GM18520 (cell line): ENCODE measurements around the gene OPN1LW.
"Not testable (repeated sequence)": the region's sequence is repeated elsewhere in the genome, so short reads cannot be mapped to it uniquely, and the experiment has no call there.

ENCODE experiments used
- ATAC-seq: cut with Tn5 transposase; IDR thresholded peaks from one replicate; pipeline ENCODE4 v1.9.1; 2021; ENCODE audit not compliant: unreplicated experiment

The OPN1LW gene

GRCh38 chrX:154132366-154132765, 11.7 kb upstream of the OPN1LW start:
- ATAC-seq: no peak

DNA sequence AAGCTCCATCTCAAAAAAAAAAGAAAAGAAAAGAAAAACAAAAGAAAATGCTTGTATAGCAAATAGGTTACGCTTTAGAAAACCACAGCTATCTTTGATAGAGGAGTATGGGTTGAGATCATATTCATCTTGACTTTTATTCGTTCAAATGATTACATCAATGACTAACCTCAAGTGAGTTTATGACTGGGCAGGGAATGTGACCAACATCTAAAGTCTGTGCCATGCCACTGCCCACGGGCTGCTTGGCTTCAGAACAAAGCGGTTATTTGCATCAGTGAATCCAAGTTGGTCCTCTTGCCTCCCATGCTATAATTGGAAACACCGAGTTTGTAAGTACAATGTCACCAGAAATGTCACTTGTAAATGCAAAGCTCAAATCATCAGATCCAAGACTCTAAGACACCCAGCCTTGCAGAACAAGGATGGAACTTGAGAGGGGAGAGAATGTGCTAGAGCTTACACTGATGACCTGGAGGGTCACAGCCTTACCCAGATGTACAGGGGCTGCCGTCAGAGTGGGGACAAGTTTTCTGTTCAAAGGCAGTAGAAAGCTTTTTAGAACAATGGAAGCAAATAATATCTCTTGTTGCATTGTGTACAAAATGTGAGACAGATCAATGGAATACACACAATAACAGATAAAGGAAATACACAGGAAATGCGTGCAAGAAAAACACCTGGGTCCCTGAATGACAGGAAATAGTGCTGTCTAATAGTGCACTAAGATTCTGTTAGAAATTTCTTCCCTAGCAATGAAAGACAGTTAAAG, 8.4 kb upstream of the OPN1LW start:
- ATAC-seq: no peak

- no peak for ATAC-seq
Measured at GRCh38 chrX:154136627-154137161, 7.3 kb upstream of the OPN1LW start.

DNA sequence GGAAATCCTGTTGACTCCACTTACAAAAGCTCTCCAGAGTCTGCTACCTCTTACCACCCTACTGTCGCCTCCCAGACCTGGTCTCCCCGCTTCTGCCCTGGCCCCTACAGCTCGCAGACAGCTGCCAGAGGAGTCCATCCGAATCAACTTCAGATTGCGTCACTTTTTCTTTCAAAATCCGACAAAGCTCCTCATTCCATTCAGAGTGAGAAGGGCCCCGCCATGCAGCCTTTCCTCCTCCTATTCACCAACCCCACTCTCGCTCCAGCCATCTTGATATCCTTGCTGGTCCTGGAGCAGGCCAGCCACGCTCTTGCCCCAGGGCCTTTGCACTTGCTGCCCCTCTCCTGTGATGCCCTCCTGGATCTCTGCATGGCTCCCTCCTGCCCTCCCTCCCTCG, 5.2 kb upstream of the OPN1LW start:
- ATAC-seq: no peak

DNA sequence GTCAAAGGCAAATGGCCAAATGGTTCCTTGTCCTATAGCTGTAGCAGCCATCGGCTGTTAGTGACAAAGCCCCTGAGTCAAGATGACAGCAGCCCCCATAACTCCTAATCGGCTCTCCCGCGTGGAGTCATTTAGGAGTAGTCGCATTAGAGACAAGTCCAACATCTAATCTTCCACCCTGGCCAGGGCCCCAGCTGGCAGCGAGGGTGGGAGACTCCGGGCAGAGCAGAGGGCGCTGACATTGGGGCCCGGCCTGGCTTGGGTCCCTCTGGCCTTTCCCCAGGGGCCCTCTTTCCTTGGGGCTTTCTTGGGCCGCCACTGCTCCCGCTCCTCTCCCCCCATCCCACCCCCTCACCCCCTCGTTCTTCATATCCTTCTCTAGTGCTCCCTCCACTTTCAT, 3.8 kb upstream of the OPN1LW start:
- ATAC-seq: no peak

DNA sequence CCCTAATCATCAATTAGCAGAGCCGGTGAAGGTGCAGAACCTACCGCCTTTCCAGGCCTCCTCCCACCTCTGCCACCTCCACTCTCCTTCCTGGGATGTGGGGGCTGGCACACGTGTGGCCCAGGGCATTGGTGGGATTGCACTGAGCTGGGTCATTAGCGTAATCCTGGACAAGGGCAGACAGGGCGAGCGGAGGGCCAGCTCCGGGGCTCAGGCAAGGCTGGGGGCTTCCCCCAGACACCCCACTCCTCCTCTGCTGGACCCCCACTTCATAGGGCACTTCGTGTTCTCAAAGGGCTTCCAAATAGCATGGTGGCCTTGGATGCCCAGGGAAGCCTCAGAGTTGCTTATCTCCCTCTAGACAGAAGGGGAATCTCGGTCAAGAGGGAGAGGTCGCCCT, 3.3 kb upstream of the OPN1LW start:
- ATAC-seq: no peak

- no peak for ATAC-seq
Measured at GRCh38 chrX:154142386-154142785, 1.7 kb upstream of the OPN1LW start.

DNA sequence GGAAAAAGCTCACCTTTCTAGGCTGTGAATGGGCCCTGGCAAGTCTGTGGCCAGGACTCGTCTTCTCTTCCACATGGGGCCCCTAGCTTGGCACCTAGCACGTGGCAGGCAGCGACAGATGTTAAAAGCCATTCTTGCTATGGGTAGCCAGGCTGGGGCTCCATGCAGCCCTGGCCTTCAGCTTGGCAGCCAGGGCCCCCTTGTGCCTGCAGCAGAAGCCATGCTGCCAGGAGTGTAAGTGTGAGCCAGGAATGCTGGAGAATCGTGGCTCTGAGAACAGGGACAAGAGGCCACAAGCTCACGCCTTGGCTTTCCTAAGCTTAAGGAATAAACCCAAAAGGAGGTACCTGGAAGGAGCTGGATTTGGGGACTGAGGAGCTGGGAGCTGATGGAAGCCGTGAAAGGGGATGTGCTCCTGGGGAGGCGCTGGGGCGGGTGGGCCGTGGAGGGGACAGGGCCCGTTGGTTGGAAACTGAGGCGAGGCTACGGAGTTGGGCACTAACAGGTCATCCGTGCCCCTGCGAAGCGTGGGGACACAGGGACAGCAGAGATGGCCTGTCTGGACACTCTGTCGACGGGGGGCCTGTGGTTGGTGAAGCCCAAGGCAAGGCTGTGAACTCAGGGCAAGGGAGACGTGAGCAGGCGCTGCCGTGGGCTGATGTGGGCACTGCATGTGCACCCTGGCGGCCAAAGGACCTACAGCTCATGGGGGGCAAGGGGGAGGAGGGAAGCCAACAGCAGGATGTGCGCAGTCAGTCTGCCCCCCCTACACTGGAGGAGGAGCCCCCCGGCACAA, 895 bp upstream of the OPN1LW start:
- no peak for ATAC-seq

DNA sequence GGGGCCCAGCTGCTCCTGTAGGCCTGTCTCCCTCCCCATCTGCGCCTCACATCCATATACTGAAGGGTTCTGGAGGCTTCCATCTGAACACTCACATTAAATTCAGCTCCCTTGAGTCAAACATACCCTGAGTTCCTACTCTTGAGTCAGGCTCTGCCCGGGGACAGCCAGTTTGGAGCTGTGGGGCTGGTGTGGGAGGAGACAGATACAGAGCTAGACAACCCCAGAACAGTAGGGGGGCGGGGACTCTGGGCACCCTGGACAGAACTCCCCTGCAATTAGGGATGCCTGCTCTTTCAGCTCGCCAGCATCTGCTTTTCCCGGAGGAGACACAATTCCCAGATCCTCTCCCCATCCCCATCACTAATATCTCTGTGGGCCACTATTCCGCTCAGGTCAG, 7.0 kb downstream of the OPN1LW start:
- ATAC-seq: not testable (repeated sequence)

DNA sequence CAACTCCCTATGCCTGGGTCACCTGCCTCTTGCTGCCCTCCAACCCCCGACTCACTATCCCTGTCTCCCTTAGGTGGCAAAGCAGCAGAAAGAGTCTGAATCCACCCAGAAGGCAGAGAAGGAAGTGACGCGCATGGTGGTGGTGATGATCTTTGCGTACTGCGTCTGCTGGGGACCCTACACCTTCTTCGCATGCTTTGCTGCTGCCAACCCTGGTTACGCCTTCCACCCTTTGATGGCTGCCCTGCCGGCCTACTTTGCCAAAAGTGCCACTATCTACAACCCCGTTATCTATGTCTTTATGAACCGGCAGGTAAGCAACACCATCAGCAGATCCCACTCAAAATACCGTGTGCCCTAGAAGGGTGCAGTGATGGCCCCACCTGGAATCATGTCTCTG, 12.2 kb downstream of the OPN1LW start:
- ATAC-seq: not testable (repeated sequence)

- not testable (repeated sequence) for ATAC-seq
Measured at GRCh38 chrX:154157207-154157606, 13.2 kb downstream of the OPN1LW start.

DNA sequence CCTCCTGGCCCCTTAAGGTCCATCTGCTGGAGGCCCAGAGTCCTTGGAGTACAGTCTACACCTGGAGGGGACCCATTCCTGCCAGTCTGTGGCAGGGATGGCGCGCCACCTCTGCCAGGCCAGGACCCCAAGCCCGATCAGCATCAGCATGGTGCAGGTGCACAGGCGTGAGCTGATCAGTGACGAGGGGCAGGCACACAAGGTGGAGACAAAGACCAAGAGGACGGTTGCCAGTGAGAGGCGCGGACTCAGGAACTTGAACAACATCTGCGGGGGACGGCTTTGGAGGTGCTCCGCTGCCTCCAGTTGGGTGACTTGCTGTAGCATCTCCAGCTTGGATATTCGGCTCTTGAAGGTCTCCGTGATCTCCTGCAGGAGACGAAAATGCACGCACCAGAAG, 15.3 kb downstream of the OPN1LW start:
- ATAC-seq: not testable (repeated sequence)

DNA sequence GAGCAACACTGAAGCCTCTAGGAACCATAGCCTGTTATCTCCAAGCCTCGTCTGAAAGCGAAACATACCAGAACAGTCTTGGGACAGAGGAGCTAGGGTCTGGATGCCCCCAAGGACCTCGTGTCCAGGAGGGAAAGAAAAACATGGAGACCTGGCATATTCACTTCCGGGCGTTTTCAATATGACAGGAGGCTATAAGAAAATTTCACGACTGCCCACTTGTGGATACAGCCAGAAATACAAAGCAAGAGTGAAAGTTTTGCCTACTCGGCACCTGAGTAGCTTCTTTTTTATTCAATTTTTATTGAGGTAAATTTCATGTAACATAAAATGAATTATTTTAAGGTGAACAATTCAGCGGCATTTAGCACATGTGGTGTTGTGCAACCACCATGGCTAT, 20.9 kb downstream of the OPN1LW start:
- not testable (repeated sequence) for ATAC-seq

DNA sequence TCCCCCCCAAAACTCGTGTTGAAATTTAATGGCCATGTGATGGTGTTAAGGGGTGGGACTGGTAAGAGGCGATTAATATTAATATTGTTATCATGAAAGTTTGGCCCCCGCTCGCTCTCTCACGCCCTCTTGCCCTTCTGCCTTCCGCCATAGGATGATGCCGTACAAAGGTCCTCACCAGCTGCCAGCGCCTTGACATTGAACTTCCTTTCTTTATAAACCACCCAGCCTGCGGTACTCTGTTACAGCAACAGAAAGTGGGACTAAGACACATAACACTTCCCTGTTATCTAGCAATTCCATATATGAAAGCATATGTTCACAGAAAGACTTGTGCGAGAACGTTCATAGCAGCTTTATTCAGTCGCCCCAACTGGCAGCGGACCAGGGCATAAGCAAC, 24.3 kb downstream of the OPN1LW start:
- not testable (repeated sequence) for ATAC-seq

- not testable (repeated sequence) for ATAC-seq
Measured at GRCh38 chrX:154172535-154172943, 28.5 kb downstream of the OPN1LW start.

GRCh38 chrX:154174356-154174755, 30.3 kb downstream of the OPN1LW start:
- not testable (repeated sequence) for ATAC-seq

DNA sequence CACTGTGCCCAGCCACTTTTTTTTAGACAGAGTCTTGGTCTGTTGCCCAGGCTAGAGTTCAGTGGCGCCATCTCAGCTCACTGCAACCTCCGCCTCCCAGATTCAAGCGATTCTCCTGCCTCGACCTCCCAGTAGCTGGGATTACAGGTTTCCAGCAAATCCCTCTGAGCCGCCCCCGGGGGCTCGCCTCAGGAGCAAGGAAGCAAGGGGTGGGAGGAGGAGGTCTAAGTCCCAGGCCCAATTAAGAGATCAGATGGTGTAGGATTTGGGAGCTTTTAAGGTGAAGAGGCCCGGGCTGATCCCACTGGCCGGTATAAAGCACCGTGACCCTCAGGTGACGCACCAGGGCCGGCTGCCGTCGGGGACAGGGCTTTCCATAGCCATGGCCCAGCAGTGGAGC, 38.3 kb downstream of the OPN1LW start, which contains the start of gene OPN1MW:
Gene OPN1MW, plus strand, starts transcription at position 301 of the 400 bp plus-strand sequence. Its CDS starts 82 bp downstream, at position 383.
- not testable (repeated sequence) for ATAC-seq

- not testable (repeated sequence) for ATAC-seq
Measured at GRCh38 chrX:154183794-154184193, 39.8 kb downstream of the OPN1LW start.

- ATAC-seq: not testable (repeated sequence)
Measured at GRCh38 chrX:154192846-154193245, 48.8 kb downstream of the OPN1LW start.

DNA sequence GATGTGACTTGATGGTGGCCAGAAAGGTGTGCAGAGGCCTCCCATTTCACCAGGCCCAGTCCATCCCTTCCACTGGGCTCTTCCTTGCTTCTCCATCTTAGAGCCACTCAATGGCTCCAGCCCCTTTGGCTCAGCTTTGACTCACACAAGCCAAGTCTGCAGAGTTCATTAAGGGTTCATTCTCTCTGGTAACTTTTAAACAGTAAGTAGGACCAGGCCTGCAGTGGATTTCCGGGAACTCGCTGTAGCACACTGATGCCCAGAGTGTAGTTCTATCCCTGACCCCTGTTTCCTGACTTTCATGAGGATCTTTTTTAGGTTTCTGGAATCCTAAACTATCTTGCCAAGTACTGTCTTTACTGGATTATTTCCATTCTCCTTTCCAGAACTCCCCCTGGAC, 50.3 kb downstream of the OPN1LW start:
- ATAC-seq: not testable (repeated sequence)

- not testable (repeated sequence) for ATAC-seq
Measured at GRCh38 chrX:154196466-154196865, 52.4 kb downstream of the OPN1LW start.
